WTC11 (cell line): ENCODE results near the gene ARHGAP45.

Source experiments
- ATF6 ChIP-seq: sonication (generic); formaldehyde crosslinking; IDR thresholded peaks from 2 replicates; pipeline ENCODE4 v1.8.1; 2023; ENCODE audit warnings: mild to moderate bottlenecking, missing genetic modification reagents
- CTCF ChIP-seq: fragments of 200-600 bp; IDR thresholded peaks from 2 replicates; pipeline ENCODE4 v1.8.0; 2022; ENCODE audit warnings: antibody characterized with exemption
- JUN ChIP-seq: sonication (generic); formaldehyde crosslinking; IDR thresholded peaks from 2 replicates; pipeline ENCODE4 v1.8.0; 2023; ENCODE audit warnings: mild to moderate bottlenecking, missing genetic modification reagents
- NR2C2 ChIP-seq: sonication (generic); formaldehyde crosslinking; IDR thresholded peaks from 2 replicates; pipeline ENCODE4 v1.8.0; 2022; ENCODE audit warnings: mild to moderate bottlenecking, missing genetic modification reagents
- PRRX2 ChIP-seq: fragments of 250-450 bp; sonication (Bioruptor Pico); IDR thresholded peaks from 2 replicates; pipeline ENCODE4 v1.8.0; 2021; ENCODE audit warnings: mild to moderate bottlenecking
- ZMAT4 ChIP-seq: fragments of 250-450 bp; sonication (Bioruptor Pico); IDR thresholded peaks from 2 replicates; pipeline ENCODE4 v1.9.0; 2021; ENCODE audit warnings: mild to moderate bottlenecking

GRCh38 chr19:1041272-1041834 is 25.6 kb upstream of the ARHGAP45 start:
- TF ChIP-seq CTCF (no peak), JUN (CRISPR knock-in tag) (no peak), ZMAT4 (no peak), NR2C2 (CRISPR knock-in tag) (no peak), ATF6 (no peak), PRRX2 (CRISPR knock-in tag) (no peak)
